Measurements from ENCODE around the gene PLCB1.

DNA sequence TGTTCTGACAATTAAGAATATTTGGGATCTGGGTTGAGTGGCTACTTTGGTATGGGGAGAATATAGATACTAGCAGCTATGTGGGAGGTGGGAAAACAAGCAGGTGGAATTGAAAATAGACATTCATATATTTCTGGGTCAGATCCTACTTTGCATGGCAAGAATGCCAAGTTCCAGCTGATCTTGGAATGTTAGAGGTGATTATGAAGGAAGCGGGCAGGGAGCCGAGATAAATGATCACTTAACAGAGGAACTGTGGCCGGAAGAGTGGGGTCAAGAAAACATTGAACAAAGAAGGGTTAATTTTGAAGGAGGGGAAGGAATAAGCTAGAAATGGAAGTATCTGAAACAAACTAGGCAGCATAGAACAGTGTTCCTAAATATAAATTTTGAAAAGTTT, 15.4 kb downstream of the PLCB1 start:
- TF ChIP-seq CTCF (conservative IDR thresholded peaks at IDR 0.05; ENCODE audit: low read depth in 2 of 2) = no peak
- TF ChIP-seq JUNB (IDR thresholded peaks at IDR 0.05; ENCODE audit: unreplicated experiment) = no peak
- TF ChIP-seq EZH2 (IDR thresholded peaks at IDR 0.05; ENCODE audit: low read depth, unreplicated experiment) = no peak
- TF ChIP-seq, protein P1, sequence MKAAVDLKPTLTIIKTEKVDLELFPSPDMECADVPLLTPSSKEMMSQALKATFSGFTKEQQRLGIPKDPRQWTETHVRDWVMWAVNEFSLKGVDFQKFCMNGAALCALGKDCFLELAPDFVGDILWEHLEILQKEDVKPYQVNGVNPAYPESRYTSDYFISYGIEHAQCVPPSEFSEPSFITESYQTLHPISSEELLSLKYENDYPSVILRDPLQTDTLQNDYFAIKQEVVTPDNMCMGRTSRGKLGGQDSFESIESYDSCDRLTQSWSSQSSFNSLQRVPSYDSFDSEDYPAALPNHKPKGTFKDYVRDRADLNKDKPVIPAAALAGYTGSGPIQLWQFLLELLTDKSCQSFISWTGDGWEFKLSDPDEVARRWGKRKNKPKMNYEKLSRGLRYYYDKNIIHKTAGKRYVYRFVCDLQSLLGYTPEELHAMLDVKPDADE (IDR thresholded peaks at IDR 0.05) = no peak
- TF ChIP-seq POLR2AphosphoS5 (IDR thresholded peaks at IDR 0.05; ENCODE audit: low read depth) = no peak
- TF ChIP-seq, protein P2, sequence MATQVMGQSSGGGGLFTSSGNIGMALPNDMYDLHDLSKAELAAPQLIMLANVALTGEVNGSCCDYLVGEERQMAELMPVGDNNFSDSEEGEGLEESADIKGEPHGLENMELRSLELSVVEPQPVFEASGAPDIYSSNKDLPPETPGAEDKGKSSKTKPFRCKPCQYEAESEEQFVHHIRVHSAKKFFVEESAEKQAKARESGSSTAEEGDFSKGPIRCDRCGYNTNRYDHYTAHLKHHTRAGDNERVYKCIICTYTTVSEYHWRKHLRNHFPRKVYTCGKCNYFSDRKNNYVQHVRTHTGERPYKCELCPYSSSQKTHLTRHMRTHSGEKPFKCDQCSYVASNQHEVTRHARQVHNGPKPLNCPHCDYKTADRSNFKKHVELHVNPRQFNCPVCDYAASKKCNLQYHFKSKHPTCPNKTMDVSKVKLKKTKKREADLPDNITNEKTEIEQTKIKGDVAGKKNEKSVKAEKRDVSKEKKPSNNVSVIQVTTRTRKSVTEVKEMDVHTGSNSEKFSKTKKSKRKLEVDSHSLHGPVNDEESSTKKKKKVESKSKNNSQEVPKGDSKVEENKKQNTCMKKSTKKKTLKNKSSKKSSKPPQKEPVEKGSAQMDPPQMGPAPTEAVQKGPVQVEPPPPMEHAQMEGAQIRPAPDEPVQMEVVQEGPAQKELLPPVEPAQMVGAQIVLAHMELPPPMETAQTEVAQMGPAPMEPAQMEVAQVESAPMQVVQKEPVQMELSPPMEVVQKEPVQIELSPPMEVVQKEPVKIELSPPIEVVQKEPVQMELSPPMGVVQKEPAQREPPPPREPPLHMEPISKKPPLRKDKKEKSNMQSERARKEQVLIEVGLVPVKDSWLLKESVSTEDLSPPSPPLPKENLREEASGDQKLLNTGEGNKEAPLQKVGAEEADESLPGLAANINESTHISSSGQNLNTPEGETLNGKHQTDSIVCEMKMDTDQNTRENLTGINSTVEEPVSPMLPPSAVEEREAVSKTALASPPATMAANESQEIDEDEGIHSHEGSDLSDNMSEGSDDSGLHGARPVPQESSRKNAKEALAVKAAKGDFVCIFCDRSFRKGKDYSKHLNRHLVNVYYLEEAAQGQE (IDR thresholded peaks at IDR 0.05; ENCODE audit: unreplicated experiment) = no peak
- no peak for TF ChIP-seq EZH2phosphoT487 (IDR thresholded peaks at IDR 0.05; ENCODE audit: unreplicated experiment)
